H1 (cell line): ENCODE data around the gene CABP5. TPM values are rescaled to one million over a fixed set of nuclear protein-coding genes. Genes with fewer than 3 reads are reported as not detected.

ENCODE experiments used
- CTCF ChIA-PET: fragments of 300-600 bp; sonication (Branson Sonifier 250); formaldehyde crosslinking; loops from one replicate; lab custom pipeline; 2021; ENCODE audit not compliant: partially characterized antibody; lab: Charles Lee
- POLR2A ChIA-PET: fragments of 300-600 bp; sonication (Branson Sonifier 250); formaldehyde crosslinking; loops from one replicate; lab custom pipeline; 2021; ENCODE audit warnings: inconsistent platforms; ENCODE audit not compliant: partially characterized antibody; lab: Charles Lee
- DNase-seq, 2 experiments: peaks; one replicate each; pipeline versions ENCODE4 v3.0.0 to v3.0.0-alpha.2; 2010 to 2022; ENCODE audit warnings: low spot score in 2 of 2, low read depth in 1 of 2, mixed read lengths in 1 of 2
- FAIRE-seq: peaks from 2 replicates; lab custom pipeline; 2011; peaks lifted over from hg19 to GRCh38; lab: Jason Lieb, UNC
- H2AFZ ChIP-seq: 2 replicates; pipeline ENCODE4 v1.8.1; 2012; ENCODE audit warnings: low read length, inconsistent platforms
- H2AK5ac ChIP-seq: 2 replicates; pipeline ENCODE4 v1.6.1; 2013; ENCODE audit warnings: low read depth, low read length
- H2BK120ac ChIP-seq: replicated peaks from 2 replicates; pipeline ENCODE3; 2013; ENCODE audit warnings: low read depth, low read length, inconsistent platforms
- H2BK12ac ChIP-seq: 2 replicates; pipeline ENCODE4 v1.6.1; 2013; ENCODE audit warnings: low read depth, low read length
- H2BK15ac ChIP-seq: 2 replicates; pipeline ENCODE4 v1.6.1; 2013; ENCODE audit warnings: low read length
- H2BK20ac ChIP-seq: 2 replicates; pipeline ENCODE4 v1.6.1; 2013; ENCODE audit warnings: low read length
- H2BK5ac ChIP-seq: 2 replicates; pipeline ENCODE4 v1.6.1; 2013; ENCODE audit warnings: low read depth, low read length
- H3K14ac ChIP-seq: 2 replicates; pipeline ENCODE4 v1.6.1; 2013; ENCODE audit warnings: inconsistent platforms; ENCODE audit not compliant: insufficient read length
- H3K18ac ChIP-seq: 2 replicates; pipeline ENCODE4 v1.6.1; 2013; ENCODE audit warnings: low read length; ENCODE audit errors: extremely low read depth
- H3K23ac ChIP-seq: 2 replicates; pipeline ENCODE4 v1.6.1; 2013; ENCODE audit warnings: inconsistent platforms; ENCODE audit not compliant: insufficient read length
- H3K23me2 ChIP-seq: 2 replicates; pipeline ENCODE4 v1.6.1; 2013; ENCODE audit warnings: low read depth, low read length
- H3K27ac ChIP-seq: 2 replicates; pipeline ENCODE4 v1.6.1; 2011; ENCODE audit warnings: low read depth, low read length, inconsistent platforms
- H3K27me3 ChIP-seq, 4 experiments: replicated peaks in 1 of 4; 1 replicate in 1 of 4; 2 replicates in 3 of 4; pipeline versions ENCODE4 v1.6.1 to v1.8.1; 2011 to 2013; ENCODE audit warnings: low read length in 3 of 4, mild to moderate bottlenecking in 3 of 4, inconsistent platforms in 2 of 4, mixed read lengths in 2 of 4, moderate library complexity in 1 of 4; ENCODE audit not compliant: control insufficient read depth in 3 of 4, insufficient read depth in 3 of 4; ENCODE audit errors: extremely low read depth in 1 of 4
- H3K36me3 ChIP-seq, 4 experiments: 2 replicates each; pipeline versions ENCODE4 v1.6.1 to v1.8.1; 2011 to 2013; ENCODE audit warnings: mild to moderate bottlenecking in 4 of 4, low read length in 3 of 4, moderate library complexity in 2 of 4, control low read depth in 1 of 4, inconsistent platforms in 1 of 4; ENCODE audit not compliant: insufficient read depth in 4 of 4, control insufficient read depth in 2 of 4
- H3K4ac ChIP-seq: replicated peaks from 2 replicates; pipeline ENCODE3; 2013; ENCODE audit warnings: low read length, low read depth, mixed read lengths, inconsistent platforms; ENCODE audit not compliant: insufficient read length
- H3K4me1 ChIP-seq, 4 experiments: replicated peaks in 1 of 4; 1 replicate in 1 of 4; 2 replicates in 3 of 4; pipeline versions ENCODE4 v1.6.1 to v1.8.1; 2011 to 2013; ENCODE audit warnings: low read length in 3 of 4, inconsistent platforms in 2 of 4, mixed read lengths in 1 of 4; ENCODE audit not compliant: insufficient read depth in 4 of 4, control insufficient read depth in 3 of 4
- H3K4me2 ChIP-seq, 2 experiments: 2 replicates each; pipeline versions ENCODE4 v1.6.1 to v1.8.1; 2011 to 2013; ENCODE audit warnings: low read depth in 2 of 2, low read length in 2 of 2, control low read depth in 1 of 2, inconsistent platforms in 1 of 2, mild to moderate bottlenecking in 1 of 2; ENCODE audit not compliant: insufficient read depth in 1 of 2
- H3K4me3 ChIP-seq, 4 experiments: fragments of 200-600, 300-600 bp in 1 of 4; sonication (generic), shearing (Covaris generic), sonication (Bioruptor Twin) in 1 of 4; 2 replicates each; pipeline versions ENCODE4 v1.5.1 to v1.8.1; 2011 to 2016; ENCODE audit warnings: low read length in 4 of 4, low read depth in 3 of 4, control low read depth in 2 of 4, inconsistent platforms in 2 of 4, mild to moderate bottlenecking in 2 of 4, mixed read lengths in 1 of 4, moderate library complexity in 1 of 4; ENCODE audit not compliant: insufficient read depth in 2 of 4; ENCODE audit errors: extremely low read depth in 1 of 4
- H3K56ac ChIP-seq: replicated peaks from 2 replicates; pipeline ENCODE3; 2013; ENCODE audit warnings: low read depth, mild to moderate bottlenecking, mixed read lengths, low read length, inconsistent platforms; ENCODE audit not compliant: insufficient read length
- H3K79me1 ChIP-seq: 2 replicates; pipeline ENCODE4 v1.6.1; 2013; ENCODE audit warnings: low read depth, low read length, control low read depth
- H3K79me2 ChIP-seq, 2 experiments: 2 replicates each; pipeline versions ENCODE4 v1.6.1 to v1.8.1; 2012 to 2013; ENCODE audit warnings: low read length in 2 of 2, mild to moderate bottlenecking in 2 of 2, inconsistent platforms in 1 of 2; ENCODE audit not compliant: insufficient read depth in 2 of 2, control insufficient read depth in 1 of 2
- H3K9ac ChIP-seq, 4 experiments: replicated peaks in 1 of 4; 1 replicate in 1 of 4; 2 replicates in 3 of 4; pipeline versions ENCODE4 v1.6.1 to v1.8.1; 2011 to 2013; ENCODE audit warnings: low read depth in 3 of 4, low read length in 3 of 4, control low read depth in 2 of 4, mild to moderate bottlenecking in 2 of 4, moderate library complexity in 2 of 4, inconsistent platforms in 1 of 4; ENCODE audit errors: extremely low read depth in 1 of 4
- H3K9me3 ChIP-seq, 2 experiments: 2 replicates each; pipeline versions ENCODE4 v1.6.1 to v1.8.1; 2012 to 2013; ENCODE audit warnings: mild to moderate bottlenecking in 2 of 2, moderate library complexity in 2 of 2, control low read depth in 1 of 2, inconsistent platforms in 1 of 2, low read depth in 1 of 2, low read length in 1 of 2, mixed read lengths in 1 of 2; ENCODE audit not compliant: insufficient read depth in 2 of 2
- H4K20me1 ChIP-seq, 2 experiments: replicated peaks in 1 of 2; 2 replicates each; pipeline versions ENCODE3 to v1.8.1; 2011 to 2013; ENCODE audit warnings: inconsistent platforms in 2 of 2, low read length in 2 of 2, mild to moderate bottlenecking in 1 of 2; ENCODE audit not compliant: insufficient read depth in 2 of 2, control insufficient read depth in 1 of 2
- H4K5ac ChIP-seq: 2 replicates; pipeline ENCODE4 v1.6.1; 2013; ENCODE audit warnings: low read length, low read depth, mixed read lengths, inconsistent platforms; ENCODE audit not compliant: insufficient read length
- H4K8ac ChIP-seq: 2 replicates; pipeline ENCODE4 v1.8.0; 2013; ENCODE audit warnings: mild to moderate bottlenecking, moderate library complexity, low read length, inconsistent platforms; ENCODE audit not compliant: insufficient read depth; ENCODE audit errors: extremely low read depth
- H4K91ac ChIP-seq: replicated peaks from 2 replicates; pipeline ENCODE3; 2013; ENCODE audit warnings: low read length, mixed read lengths, inconsistent platforms; ENCODE audit not compliant: insufficient read length
- BRCA1 ChIP-seq: IDR thresholded peaks from 2 replicates; pipeline ENCODE4 v1.6.1; 2012; ENCODE audit warnings: low read depth, low read length, improper control_type of control experiment
- CBX8 ChIP-seq: fragments of 300-800, 300-1000 bp; sonication (generic); IDR thresholded peaks from 2 replicates; pipeline ENCODE4 v1.7.1; 2016; ENCODE audit warnings: low read depth, low read length, borderline replicate concordance
- GTF2F1 ChIP-seq: IDR thresholded peaks from 2 replicates; pipeline ENCODE4 v1.6.1; 2012; ENCODE audit warnings: low read depth, low read length, improper control_type of control experiment, borderline replicate concordance
- KDM4A ChIP-seq: IDR thresholded peaks from one replicate; pipeline ENCODE4 v1.7.1; 2012; ENCODE audit warnings: low read depth, mild to moderate bottlenecking, moderate library complexity, low read length, inconsistent platforms; ENCODE audit not compliant: severe bottlenecking
- NRF1 ChIP-seq: IDR thresholded peaks from 2 replicates; pipeline ENCODE4 v1.6.1; 2011; ENCODE audit warnings: mild to moderate bottlenecking, low read depth, low read length, improper control_type of control experiment
- RXRA ChIP-seq: IDR thresholded peaks from 2 replicates; pipeline ENCODE4 v1.6.1; 2011; ENCODE audit warnings: low read depth, mild to moderate bottlenecking, low read length, moderate library complexity; ENCODE audit not compliant: insufficient read depth
- SIRT6 ChIP-seq: IDR thresholded peaks from one replicate; pipeline ENCODE4 v1.7.1; 2012; ENCODE audit warnings: low read length, inconsistent platforms
- YY1 ChIP-seq: IDR thresholded peaks from 2 replicates; pipeline ENCODE4 v1.6.1; 2011; ENCODE audit warnings: low read depth, mild to moderate bottlenecking, low read length
- whole genome bisulfite sequencing, 2 experiments: shearing (Covaris generic) in 1 of 2; methylation state at CpG; one replicate each; pipeline versions ENCODE4 v1.1.6 to v1.1.7; 2013 to 2015; ENCODE audit warnings: low lambda C conversion rate in 2 of 2, mixed read lengths in 2 of 2, inconsistent platforms in 1 of 2, low coverage in 1 of 2, missing lambda C conversion rate in 1 of 2; ENCODE audit not compliant: insufficient replicate concordance in 2 of 2, insufficient coverage in 1 of 2, insufficient read length in 1 of 2; ENCODE audit errors: extremely low coverage in 1 of 2, missing lambda C conversion rate in 1 of 2; 5-methylcytosine and 5-hydroxymethylcytosine counted together
- polyA plus RNA-seq, 7 experiments: library from polyadenylated mRNA; depleted of rRNA in 3 of 7; stranded (reverse) in 5 of 7; unstranded in 2 of 7; fragments of >200 nt in 5 of 7; fragments of 200-250 nt in 2 of 7; gene quantifications; 1 replicate in 5 of 7; 2 replicates in 1 of 7; 4 replicates in 1 of 7; pipeline versions ENCODE4 v1.2.1 to v1.2.3, GENCODE V29; 2011 to 2013; ENCODE audit warnings: missing spikeins in 2 of 7, mixed read lengths in 2 of 7
- total RNA-seq: library from RNA; stranded (reverse); fragmentation: NEBNext Ultra II Directional; extraction: Animal tissue kit (Norgen Biotek cat#: 25700); gene quantifications from 2 replicates; pipeline ENCODE4 v1.2.1, GENCODE V29; 2021

Gene CABP5
- total and polyA plus RNA-seq, 2 of the 8 experiments (the other 6 are each of a cell fraction or from before 2014, with no cell fraction given), result not detected

- no peak for FAIRE-seq
These were observed 9.2 kb upstream of the CABP5 start for GRCh38 chr19:48053076-48053475.

More at GRCh38 chr19:48053076-48053475, 9.2 kb upstream of the CABP5 start:
- Histone ChIP-seq H3K18ac (no peak overlapping the region), H3K27ac (no peak overlapping the region), H3K4me3 (no peak overlapping the region), H4K5ac (no peak overlapping the region), H2AFZ (no peak overlapping the region), H2BK120ac (no peak overlapping the region), H3K27me3 (no peaks in the 10 kb centered on the region), H2BK5ac (no peak overlapping the region), H2BK12ac (no peak overlapping the region), H2AK5ac (no peak overlapping the region), H3K56ac (no peak overlapping the region), H3K9me3 (no peaks in the 10 kb centered on the region), H2BK20ac (no peak overlapping the region), H2BK15ac (no peak overlapping the region), H4K20me1 (no peaks in the 10 kb centered on the region), H3K4me1 (no peaks in the 10 kb centered on the region), H3K79me1 (no peaks in the 10 kb centered on the region), H4K8ac (no peak overlapping the region), H3K79me2 (no peaks in the 10 kb centered on the region), H3K23ac (no peak overlapping the region), H4K91ac (no peak overlapping the region), H3K9ac (no peak overlapping the region), H3K4me2 (no peak overlapping the region), H3K14ac (no peak overlapping the region), H3K23me2 (no peaks in the 10 kb centered on the region), H3K4ac (no peak overlapping the region), H3K36me3 (no peaks in the 10 kb centered on the region; a peak in 2 of 8 replicates)
- WGBS, 2 experiments, result 88% methylated on average over 4 of the region's 5 CpGs; no CpG with 5 or more reads in 1 of the 2 experiments
- POLR2A ChIA-PET, result no interaction called here
- CTCF ChIA-PET, result interaction anchor here (1.3 to 1.6 kb wide), 2 partner anchors 19 to 51 kb away, joined by 4 to 6 read pairs; no protein-coding TSS in a partner anchor
- no peak for TF ChIP-seq RXRA
- no peak for TF ChIP-seq KDM4A
- TF ChIP-seq NRF1, result no peak
- TF ChIP-seq CBX8, result no peak
- TF ChIP-seq YY1, result no peak
- no peak for TF ChIP-seq BRCA1
- TF ChIP-seq GTF2F1, result no peak
- no peak for TF ChIP-seq SIRT6
- DNase-seq, result no peak
